ENCODE results near the gene OR6V1. TPM values are rescaled to one million over a fixed set of nuclear protein-coding genes. Genes with fewer than 3 reads are reported as not detected.
"Not testable (repeated sequence)": the region's sequence is repeated elsewhere in the genome, so short reads cannot be mapped to it uniquely, and the experiment has no call there.

Gene OR6V1
- total RNA-seq, 2 donors from 2014 or later, result not detected

DNA sequence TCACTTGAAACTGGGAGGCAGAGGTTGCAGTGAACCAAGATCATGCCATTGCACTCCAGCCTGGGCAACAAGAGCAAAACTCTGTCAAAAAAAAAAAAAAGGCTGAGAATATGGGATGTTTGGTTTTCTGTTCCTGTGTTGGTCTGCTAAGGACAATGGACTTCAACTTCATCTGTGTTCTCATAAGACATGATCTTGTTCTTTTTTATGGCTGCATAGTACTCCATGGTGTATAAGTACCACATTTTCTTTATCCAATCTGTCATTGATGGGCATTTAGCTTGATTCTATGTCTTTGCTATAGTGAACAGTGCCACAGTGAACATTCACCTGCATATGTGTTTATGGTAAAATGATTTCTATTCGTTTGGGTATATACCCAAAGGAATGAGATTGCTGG lies 47.4 kb downstream of the OR6V1 start:
- intact Hi-C loops (cut with DNase I, micrococcal nuclease); ATAC-seq; DNase-seq: not testable (repeated sequence)

Other genes with a start within 250 kb of the OR6V1 start
- 1 to 10 TPM; 1.2 to 3.2 TPM for gene EPHB6, start 197.3 kb upstream of the OR6V1 start, total RNA-seq
- under 1 TPM; 0.21 to 0.45 TPM for gene TRPV6, start 166.6 kb upstream of the OR6V1 start, total RNA-seq
- not detected for gene TRPV5, start 118.6 kb upstream of the OR6V1 start, total RNA-seq
- not detected for gene LLCFC1, start 112.9 kb upstream of the OR6V1 start, total RNA-seq
- gene KEL, start 90.0 kb upstream of the OR6V1 start, total RNA-seq, result under 1 TPM in 1 of 2 donors, not detected in 1; 0.85 TPM
- not detected for gene OR9A2, start 25.2 kb upstream of the OR6V1 start, total RNA-seq
- not detected for gene PIP, start 79.7 kb downstream of the OR6V1 start, total RNA-seq
- gene TAS2R39, start 131.1 kb downstream of the OR6V1 start, total RNA-seq, result not detected
- gene TAS2R40, start 169.7 kb downstream of the OR6V1 start, total RNA-seq, result not detected
- gene GSTK1, start 211.1 kb downstream of the OR6V1 start, total RNA-seq, result 100 to 1,000 TPM; 290 to 349 TPM
- 10 to 100 TPM; 21.8 to 54.1 TPM for gene TMEM139, start 232.6 kb downstream of the OR6V1 start, total RNA-seq
- gene CASP2, start 236.0 kb downstream of the OR6V1 start, total RNA-seq, result 10 to 100 TPM; 29.9 to 39.4 TPM